OCI-LY1 (cell line): Measurements from ENCODE around the gene COMMD7.

ENCODE experiments used
- H2AFZ ChIP-seq: fragments of 200-600 bp; sonication (generic), shearing (Covaris generic); 2 replicates; pipeline ENCODE4 v1.6.0; 2014; ENCODE audit warnings: antibody characterized with exemption, mild to moderate bottlenecking, low read length
- H3F3A ChIP-seq: fragments of 200-600 bp; sonication (generic), shearing (Covaris generic); 2 replicates; pipeline ENCODE4 v1.6.0; 2014; ENCODE audit warnings: mild to moderate bottlenecking, antibody characterized with exemption, low read length, moderate library complexity; ENCODE audit not compliant: insufficient read depth
- H3K27ac ChIP-seq: fragments of 200-600 bp; sonication (generic); 2 replicates; pipeline ENCODE4 v1.5.1; 2014; ENCODE audit warnings: low read length, mixed run types, mild to moderate bottlenecking, low read depth; ENCODE audit not compliant: poor library complexity, severe bottlenecking
- H3K27me3 ChIP-seq: fragments of 200-600 bp; sonication (generic); 2 replicates; pipeline ENCODE4 v1.6.0; 2014; ENCODE audit warnings: antibody characterized with exemption, mild to moderate bottlenecking, low read length, moderate library complexity; ENCODE audit not compliant: insufficient read depth
- H3K36me3 ChIP-seq: fragments of 200-600 bp; sonication (generic); 2 replicates; pipeline ENCODE4 v1.6.1; 2014; ENCODE audit warnings: mild to moderate bottlenecking, antibody characterized with exemption, low read length, moderate library complexity, mixed read lengths; ENCODE audit not compliant: insufficient read depth
- H3K4me1 ChIP-seq: fragments of 200-600 bp; sonication (generic); 2 replicates; pipeline ENCODE4 v1.5.1; 2014; ENCODE audit warnings: mild to moderate bottlenecking, low read length, moderate library complexity; ENCODE audit not compliant: insufficient read depth, severe bottlenecking
- H3K4me2 ChIP-seq: fragments of 200-600 bp; sonication (generic), shearing (Covaris generic); 2 replicates; pipeline ENCODE4 v1.6.1; 2014; ENCODE audit warnings: low read length
- H3K4me3 ChIP-seq: fragments of 200-600 bp; sonication (generic); 2 replicates; pipeline ENCODE4 v1.5.1; 2014; ENCODE audit warnings: low read length, low read depth, mild to moderate bottlenecking, mixed read lengths; ENCODE audit not compliant: poor library complexity, severe bottlenecking
- H3K79me2 ChIP-seq: fragments of 200-600 bp; shearing (Covaris generic); 2 replicates; pipeline ENCODE4 v1.6.1; 2016; ENCODE audit warnings: mixed run types, low read length, mixed read lengths; ENCODE audit not compliant: insufficient read depth
- H3K9ac ChIP-seq: fragments of 200-600 bp; sonication (generic), shearing (Covaris generic); 2 replicates; pipeline ENCODE4 v1.6.1; 2014; ENCODE audit warnings: mild to moderate bottlenecking, low read length, mixed read lengths
- H3K9me2 ChIP-seq: fragments of 200-600 bp; sonication (generic), shearing (Covaris generic); 2 replicates; pipeline ENCODE4 v1.6.1; 2014; ENCODE audit warnings: low read depth, mild to moderate bottlenecking, low read length, mixed read lengths
- H3K9me3 ChIP-seq: fragments of 200-600 bp; shearing (Covaris generic); 2 replicates; pipeline ENCODE4 v1.6.1; 2014; ENCODE audit warnings: low read length, mixed read lengths
- H4K20me1 ChIP-seq: fragments of 200-600 bp; sonication (generic), shearing (Covaris generic); 2 replicates; pipeline ENCODE4 v1.6.0; 2016; ENCODE audit warnings: mild to moderate bottlenecking, low read length; ENCODE audit not compliant: insufficient read depth
- CTCF ChIP-seq: fragments of 200-600 bp; sonication (generic), shearing (Covaris generic); IDR thresholded peaks from 2 replicates; pipeline ENCODE4 v1.5.1; 2017; ENCODE audit warnings: mild to moderate bottlenecking, antibody characterized with exemption, low read length, moderate library complexity, mixed read lengths
- EZH2 ChIP-seq: fragments of 200-600 bp; sonication (generic), shearing (Covaris generic); IDR thresholded peaks from 2 replicates; pipeline ENCODE4 v1.8.0; 2017; ENCODE audit warnings: borderline replicate concordance, mixed run types, mild to moderate bottlenecking, antibody characterized with exemption, low read length, moderate library complexity, mixed read lengths

Gene COMMD7

GRCh38 chr20:32652739-32653526, 90.3 kb downstream of the COMMD7 start:
- Histone ChIP-seq H3K4me2 (no peak overlapping the region), H3K9ac (no peak overlapping the region)

More at GRCh38 chr20:32652739-32653526, 90.3 kb downstream of the COMMD7 start:
- Histone ChIP-seq H3F3A (no peaks in the 10 kb centered on the region), H3K27ac (peak overlapping the region; percentile 46), H3K9me2 (no peaks in the 10 kb centered on the region), H3K36me3 (no peaks in the 10 kb centered on the region), H4K20me1 (no peaks in the 10 kb centered on the region), H3K4me3 (no peak overlapping the region), H3K79me2 (no peaks in the 10 kb centered on the region), H3K27me3 (no peaks in the 10 kb centered on the region), H2AFZ (no peak overlapping the region), H3K9me3 (no peaks in the 10 kb centered on the region), H3K4me1 (peaks cover 15% of the 10 kb centered on the region)
- peak; percentile 94 for TF ChIP-seq CTCF
- TF ChIP-seq EZH2, result no peak
